ENCODE measurements around the gene KMO.

KMO gene

GRCh38 chr1:241532162-241532531 lies at the start of gene KMO:
Gene KMO (plus strand): TSS chr1:241532378. CDS start chr1:241532445, 67 bp downstream.
- peak; percentile 49 for DNase-seq (ENCODE audit: low read depth)

- peak; percentile 96 for DNase-seq (ENCODE audit: low read depth)
Measured at GRCh38 chr1:241482761-241483250, 49.4 kb upstream of the KMO start.

- peak; percentile 17 for DNase-seq (ENCODE audit: low read depth)
Measured at GRCh38 chr1:241485145-241485544, 47.0 kb upstream of the KMO start.

- peak; percentile 62 for DNase-seq (ENCODE audit: low read depth)
Measured at GRCh38 chr1:241485554-241485992, 46.6 kb upstream of the KMO start.

- DNase-seq (ENCODE audit: low read depth): no peak
Measured at GRCh38 chr1:241488739-241489138, 43.4 kb upstream of the KMO start.

GRCh38 chr1:241495741-241496140 lies 36.4 kb upstream of the KMO start:
- DNase-seq (ENCODE audit: low read depth): no peak

GRCh38 chr1:241499910-241500309 lies 32.3 kb upstream of the KMO start:
- peak; percentile 65 for DNase-seq (ENCODE audit: low read depth)

- no peak for DNase-seq (ENCODE audit: low read depth)
Measured at GRCh38 chr1:241503444-241503843, 28.7 kb upstream of the KMO start.

GRCh38 chr1:241507189-241507863 lies 24.9 kb upstream of the KMO start:
- no peak for DNase-seq (ENCODE audit: low read depth)

- DNase-seq (ENCODE audit: low read depth): no peak
Measured at GRCh38 chr1:241513378-241513777, 18.8 kb upstream of the KMO start.

GRCh38 chr1:241518476-241519307 lies 13.5 kb upstream of the KMO start:
- peak; percentile 39 for DNase-seq (ENCODE audit: low read depth)

GRCh38 chr1:241519308-241520079 lies 12.7 kb upstream of the KMO start, which contains the start of gene FH:
Gene FH (minus strand): TSS chr1:241519755. CDS start chr1:241519722, 33 bp downstream.
- peak; percentile 99 for DNase-seq (ENCODE audit: low read depth)

- DNase-seq (ENCODE audit: low read depth): no peak
Measured at GRCh38 chr1:241520080-241520465, 12.1 kb upstream of the KMO start.

- DNase-seq (ENCODE audit: low read depth): no peak
Measured at GRCh38 chr1:241521718-241522117, 10.5 kb upstream of the KMO start.

GRCh38 chr1:241525026-241525425 lies 7.2 kb upstream of the KMO start:
- DNase-seq (ENCODE audit: low read depth): no peak

- no peak for DNase-seq (ENCODE audit: low read depth)
Measured at GRCh38 chr1:241527146-241527545, 5.0 kb upstream of the KMO start.

- DNase-seq (ENCODE audit: low read depth): peak; percentile 88
Measured at GRCh38 chr1:241531195-241532161, 700 bp upstream of the KMO start.

- no peak for DNase-seq (ENCODE audit: low read depth)
Measured at GRCh38 chr1:241532864-241533263, 686 bp downstream of the KMO start.

- DNase-seq (ENCODE audit: low read depth): peak; percentile 44
Measured at GRCh38 chr1:241533326-241534115, 1.3 kb downstream of the KMO start.

GRCh38 chr1:241536304-241536703 lies 4.1 kb downstream of the KMO start:
- no peak for DNase-seq (ENCODE audit: low read depth)

Measured in ELR (cell line).